ENCODE results near the gene PCED1B. TPM values are rescaled to one million over a fixed set of nuclear protein-coding genes. Genes with fewer than 3 reads are reported as not detected.

Gene PCED1B
- total and polyA plus RNA-seq, 8 donors, result 0.60 to 8.1 (median 1.3) TPM

- intact Hi-C loops (cut with DNase I), result no loop called here
- peak; percentile 18 for ATAC-seq
- TF ChIP-seq CTCF (IDR thresholded peaks at IDR 0.05), result no peak
- Histone ChIP-seq H3K36me3 (no peaks in the 10 kb centered on the region), H3K4me1 (no peaks in the 10 kb centered on the region), H3K27ac (no peak overlapping the region), H3K27me3 (no peaks in the 10 kb centered on the region), H3K4me3 (no peak overlapping the region), H3K9me3 (no peaks in the 10 kb centered on the region)
- DNase-seq, result peak in 2 of 4 donors; percentile 33 to 35
These were observed 23.6 kb downstream of the PCED1B start for GRCh38 chr12:47102845-47103651.

- no peaks in the 10 kb centered on the region for H3K4me1 ChIP-seq
- H3K36me3 ChIP-seq, result no peaks in the 10 kb centered on the region
- H3K27me3 ChIP-seq, result no peaks in the 10 kb centered on the region
- no peak for DNase-seq
- TF ChIP-seq CTCF (IDR thresholded peaks at IDR 0.05), result no peak
- H3K27ac ChIP-seq, result no peak overlapping the region
- ATAC-seq, result peak; percentile 61
- intact Hi-C loops (cut with DNase I), result no loop called here
- no peaks in the 10 kb centered on the region for H3K9me3 ChIP-seq
- no peak overlapping the region for H3K4me3 ChIP-seq
These were observed 26.7 kb downstream of the PCED1B start for GRCh38 chr12:47105914-47106674.

GRCh38 chr12:47107446-47107845 is 28.0 kb downstream of the PCED1B start:
- H3K27me3 ChIP-seq, result no peaks in the 10 kb centered on the region
- no peak for ATAC-seq
- no peaks in the 10 kb centered on the region for H3K4me1 ChIP-seq
- TF ChIP-seq CTCF (IDR thresholded peaks at IDR 0.05), result no peak
- H3K27ac ChIP-seq, result no peak overlapping the region
- intact Hi-C loops (cut with DNase I), result no loop called here
- H3K4me3 ChIP-seq, result no peak overlapping the region
- DNase-seq, result no peak
- no peaks in the 10 kb centered on the region for H3K9me3 ChIP-seq
- H3K36me3 ChIP-seq, result no peaks in the 10 kb centered on the region

- no peak overlapping the region for H3K27ac ChIP-seq
- no peak for ATAC-seq
- no peaks in the 10 kb centered on the region for H3K27me3 ChIP-seq
- intact Hi-C loops (cut with DNase I), result no loop called here
- no peaks in the 10 kb centered on the region for H3K36me3 ChIP-seq
- no peaks in the 10 kb centered on the region for H3K4me1 ChIP-seq
- no peak for DNase-seq
- no peak for TF ChIP-seq CTCF (IDR thresholded peaks at IDR 0.05)
- no peaks in the 10 kb centered on the region for H3K9me3 ChIP-seq
- no peak overlapping the region for H3K4me3 ChIP-seq
These were observed 28.5 kb downstream of the PCED1B start for GRCh38 chr12:47107926-47108325.

GRCh38 chr12:47110011-47110541 is 30.7 kb downstream of the PCED1B start:
- H3K4me1 ChIP-seq, result no peaks in the 10 kb centered on the region
- no peak overlapping the region for H3K4me3 ChIP-seq
- no peaks in the 10 kb centered on the region for H3K36me3 ChIP-seq
- DNase-seq (no peak), ATAC-seq (no peak)
- intact Hi-C loops (cut with DNase I), result no loop called here
- no peak overlapping the region for H3K27ac ChIP-seq
- no peaks in the 10 kb centered on the region for H3K9me3 ChIP-seq
- no peak for TF ChIP-seq CTCF (IDR thresholded peaks at IDR 0.05)
- H3K27me3 ChIP-seq, result no peaks in the 10 kb centered on the region
